ENCODE measurements around the gene SLC8A3.

Gene SLC8A3

DNA sequence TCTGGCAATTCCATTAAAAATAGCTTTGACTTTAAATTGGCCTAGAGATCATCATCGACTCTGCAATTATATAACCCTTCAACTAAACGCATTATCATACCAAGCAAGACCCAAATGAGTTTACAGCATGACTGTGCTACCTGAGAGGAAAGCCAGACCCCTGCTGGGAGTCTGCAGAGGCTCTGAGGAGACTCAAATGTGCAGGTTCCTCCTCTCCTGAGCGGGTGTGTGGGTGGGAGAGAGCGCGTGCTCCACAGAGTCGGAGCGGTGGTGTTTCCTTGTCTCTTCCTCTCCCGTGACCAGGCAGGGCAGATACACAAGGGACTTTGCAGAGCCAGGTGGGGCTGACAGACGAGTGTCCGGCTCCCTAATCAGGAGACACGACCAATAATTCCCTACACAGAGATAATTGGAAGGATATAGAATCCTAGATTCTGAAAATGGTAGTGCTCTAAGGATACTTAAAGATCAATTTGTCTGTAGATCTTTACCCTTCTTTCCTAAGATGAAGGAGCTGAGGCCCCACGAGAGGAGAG, 74.1 kb downstream of the SLC8A3 start:
- no peak for DNase-seq (ENCODE audit: low spot score)

DNA sequence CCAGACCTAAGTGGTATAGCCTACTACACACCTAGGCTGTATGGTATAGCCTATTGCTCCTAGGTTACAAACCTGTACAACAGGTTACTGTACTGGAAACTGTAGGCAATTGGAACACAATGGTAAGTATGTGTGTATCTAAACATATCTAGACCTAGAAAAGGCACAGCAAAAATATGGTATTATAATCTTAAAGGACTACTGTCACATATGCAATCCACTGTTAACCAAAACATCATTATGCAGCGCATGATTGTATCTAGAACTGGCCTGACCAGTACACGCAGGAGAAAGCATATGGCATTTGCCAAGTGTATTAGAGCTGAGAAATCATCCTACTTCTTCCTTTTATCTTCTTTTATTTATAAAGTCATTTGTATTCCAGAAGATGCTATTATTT, 75.5 kb downstream of the SLC8A3 start:
- DNase-seq (ENCODE audit: low spot score): no peak

- no peak for DNase-seq (ENCODE audit: low spot score)
Measured at GRCh38 chr14:70108419-70108818, 80.3 kb downstream of the SLC8A3 start.

- no peak for DNase-seq (ENCODE audit: low spot score)
Measured at GRCh38 chr14:70107309-70107708, 81.4 kb downstream of the SLC8A3 start.

DNA sequence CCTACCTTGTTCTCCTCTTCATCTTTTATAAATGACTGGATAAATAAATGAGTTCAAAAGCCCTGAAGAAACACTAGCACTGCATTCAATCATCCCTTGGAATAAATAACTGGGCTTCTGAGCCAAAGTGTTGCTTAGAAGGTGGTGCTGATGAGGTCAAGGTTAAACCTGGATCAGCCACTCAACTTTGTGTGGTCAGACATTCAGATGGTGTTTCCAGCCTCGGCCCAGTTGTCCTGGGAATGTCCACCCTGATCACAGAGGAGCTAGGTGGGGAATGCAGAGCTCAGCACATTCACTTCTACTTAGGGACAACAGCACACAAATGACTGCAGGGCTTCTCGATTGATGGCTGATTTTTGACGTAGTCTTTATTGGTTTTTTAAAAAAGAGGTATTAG, 88.7 kb downstream of the SLC8A3 start:
- DNase-seq (ENCODE audit: low spot score): no peak

- DNase-seq (ENCODE audit: low spot score): no peak
Measured at GRCh38 chr14:70098250-70098809, 90.4 kb downstream of the SLC8A3 start.

DNA sequence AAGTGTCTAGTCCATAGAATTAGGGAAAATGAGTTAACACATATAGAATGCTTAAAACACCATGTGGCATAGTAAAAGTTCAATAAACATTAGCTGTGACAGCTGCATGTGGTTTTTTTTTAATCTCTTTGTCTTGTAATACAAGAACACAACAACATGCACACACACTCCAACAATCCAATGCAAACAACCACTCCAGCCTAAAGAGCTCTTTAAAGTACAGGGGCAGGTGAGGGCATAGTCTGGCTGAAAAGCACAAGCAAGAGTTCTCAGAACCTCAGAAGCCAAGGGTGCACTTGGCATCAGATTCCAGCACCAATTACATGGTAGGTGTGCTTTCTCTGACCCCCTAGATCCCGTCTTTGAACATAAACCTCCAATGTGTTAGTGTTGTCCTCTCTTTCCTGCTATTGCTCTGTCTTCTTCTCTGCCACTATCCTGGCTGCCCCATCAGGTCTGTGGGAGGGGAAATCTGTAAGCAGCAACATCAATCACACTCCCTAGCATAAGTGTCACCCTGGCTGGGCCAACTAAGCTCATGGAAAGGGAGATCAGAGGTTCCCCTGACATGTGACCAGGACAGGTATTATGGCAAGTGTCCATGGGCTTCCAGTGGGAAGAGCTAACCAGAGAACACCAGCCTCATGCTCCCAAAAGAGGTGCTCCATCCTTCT, 91.0 kb downstream of the SLC8A3 start:
- DNase-seq (ENCODE audit: low spot score): no peak

GRCh38 chr14:70096866-70097265, 91.9 kb downstream of the SLC8A3 start:
- DNase-seq (ENCODE audit: low spot score): no peak

DNA sequence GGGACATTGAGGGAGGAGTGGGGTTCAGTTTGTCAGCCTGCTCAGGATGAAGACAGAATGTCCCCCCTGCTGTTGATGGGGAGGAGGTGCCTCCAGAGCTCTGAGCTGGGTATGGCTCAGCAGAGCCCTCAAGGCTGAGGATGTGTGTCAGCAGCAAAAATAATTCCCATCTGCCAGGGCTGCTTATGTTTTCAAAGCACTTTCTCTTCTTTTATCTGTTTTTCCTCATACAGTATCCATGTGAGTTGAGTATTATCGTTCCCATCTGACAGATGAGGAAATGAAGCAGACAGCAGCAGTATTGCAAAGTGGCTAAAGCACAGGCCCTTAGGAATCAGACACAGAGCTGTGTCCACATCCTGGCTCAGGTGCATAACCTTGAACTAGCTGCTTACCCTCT, 94.1 kb downstream of the SLC8A3 start:
- no peak for DNase-seq (ENCODE audit: low spot score)

DNA sequence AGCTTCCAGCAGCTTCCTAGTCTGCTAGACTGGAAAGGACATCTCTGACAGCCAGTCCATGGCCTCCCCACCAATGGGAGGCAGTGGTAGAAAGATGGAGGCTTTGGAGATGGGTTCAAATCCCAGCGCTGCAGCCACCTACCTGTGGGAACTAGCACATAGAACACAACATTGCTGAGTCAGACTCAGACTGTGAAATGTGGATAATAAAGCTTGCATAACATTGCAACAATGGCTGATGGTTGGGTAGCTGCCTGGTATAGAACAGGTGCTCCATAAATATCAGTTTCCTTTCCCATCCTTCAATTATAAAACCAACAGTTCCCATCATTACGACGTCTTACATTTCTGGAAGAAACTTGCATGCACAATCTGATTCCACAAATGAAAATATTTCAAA, 94.6 kb downstream of the SLC8A3 start:
- no peak for DNase-seq (ENCODE audit: low spot score)

DNA sequence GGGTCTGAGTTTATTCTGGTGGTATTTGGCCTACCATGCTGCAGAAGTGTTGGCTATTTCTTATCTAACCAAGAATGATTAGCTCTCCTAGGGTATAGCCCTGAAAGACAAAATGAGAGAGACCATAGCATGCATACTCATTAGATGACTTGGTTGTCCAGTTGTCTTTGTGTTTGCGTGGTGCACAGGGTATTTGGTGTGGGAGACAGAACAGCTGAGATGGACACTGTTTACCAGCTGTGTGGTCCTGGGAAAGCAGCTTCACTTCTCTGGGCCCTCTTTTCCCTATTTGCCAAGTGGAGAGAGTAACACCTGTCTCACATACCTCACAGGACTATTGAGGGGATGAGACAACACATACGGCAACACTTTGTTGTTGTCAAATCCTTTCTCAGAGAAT, 95.6 kb downstream of the SLC8A3 start:
- DNase-seq (ENCODE audit: low spot score): no peak

GRCh38 chr14:70087380-70087697, 101.4 kb downstream of the SLC8A3 start:
- DNase-seq (ENCODE audit: low spot score): no peak

DNA sequence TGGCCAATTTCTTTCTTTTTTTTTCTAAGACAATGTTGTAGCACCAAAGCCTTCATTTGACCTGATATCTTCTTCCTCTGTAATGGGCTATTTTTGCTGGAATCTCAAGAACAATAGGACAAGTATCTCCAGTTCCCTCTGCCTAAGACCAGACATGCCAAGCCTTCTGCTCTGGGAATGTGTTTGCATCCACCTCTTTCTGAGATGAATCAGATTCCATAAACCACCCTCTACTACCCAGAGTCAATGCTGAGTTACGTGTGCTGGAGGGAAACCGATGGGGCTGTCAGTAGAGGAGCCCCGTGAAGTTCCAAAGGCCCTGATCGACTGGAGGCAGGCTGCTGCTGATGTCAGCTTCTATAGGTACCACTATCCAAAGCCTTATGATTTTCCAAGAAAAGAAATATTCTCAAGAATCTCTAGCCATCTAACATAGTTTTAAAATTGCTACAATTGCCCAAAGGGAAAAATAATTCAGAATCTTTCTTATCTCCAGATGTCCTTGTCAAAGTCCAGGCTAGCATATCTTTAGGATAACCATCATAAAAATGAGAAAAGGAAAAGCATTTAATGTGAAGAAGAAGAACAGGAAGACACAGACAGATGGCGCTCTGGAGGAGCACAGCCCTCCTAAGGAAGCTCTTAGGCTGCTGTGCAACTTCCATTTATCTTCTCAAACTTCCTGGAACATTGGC, 101.9 kb downstream of the SLC8A3 start:
- peak; percentile 8 for DNase-seq (ENCODE audit: low spot score)

- no peak for DNase-seq (ENCODE audit: low spot score)
Measured at GRCh38 chr14:70084226-70084625, 104.5 kb downstream of the SLC8A3 start.

- no peak for DNase-seq (ENCODE audit: low spot score)
Measured at GRCh38 chr14:70082394-70082793, 106.4 kb downstream of the SLC8A3 start.

DNA sequence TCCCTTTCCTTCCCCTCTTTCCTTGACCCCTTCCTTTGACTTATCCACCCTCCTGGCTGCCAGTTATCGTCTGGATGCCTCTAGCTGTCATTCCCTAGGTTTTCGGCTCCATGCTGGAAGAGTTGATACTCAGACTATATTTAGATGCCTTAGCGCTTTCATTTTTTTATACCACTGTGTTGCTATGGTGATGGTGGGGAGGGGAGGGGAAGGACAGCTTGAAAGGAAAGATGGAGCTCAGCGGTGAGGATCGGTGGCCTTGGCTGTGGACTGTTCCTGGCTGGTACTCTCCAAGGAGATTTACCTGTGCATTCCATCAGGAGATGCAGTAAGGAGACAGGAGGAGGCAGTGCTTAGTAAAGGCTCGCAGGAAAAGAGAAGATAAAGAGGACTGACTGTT, 108.7 kb downstream of the SLC8A3 start:
- DNase-seq (ENCODE audit: low spot score): no peak

- no peak for DNase-seq (ENCODE audit: low spot score)
Measured at GRCh38 chr14:70078329-70078728, 110.4 kb downstream of the SLC8A3 start.

- DNase-seq (ENCODE audit: low spot score): no peak
Measured at GRCh38 chr14:70077720-70078119, 111.0 kb downstream of the SLC8A3 start.

DNA sequence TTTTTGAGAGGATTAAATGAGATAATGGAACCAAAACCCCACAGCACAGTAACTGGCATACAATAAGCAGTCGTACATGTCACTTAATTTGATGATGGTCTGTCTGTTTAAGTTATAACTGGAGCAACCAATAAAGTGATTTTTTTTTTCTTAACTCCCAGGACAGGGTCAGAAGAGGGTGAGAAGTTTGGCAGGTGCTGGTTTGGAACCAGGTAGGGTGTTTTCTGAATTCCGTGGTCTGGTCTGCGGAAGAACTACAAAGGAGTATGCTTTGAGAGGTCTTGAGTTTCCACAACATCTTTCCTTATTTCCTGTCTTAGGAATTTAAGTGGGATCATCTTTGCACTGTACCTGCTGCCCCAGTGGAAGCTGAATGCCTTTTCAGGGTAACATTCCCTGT, 111.7 kb downstream of the SLC8A3 start:
- no peak for DNase-seq (ENCODE audit: low spot score)

DNA sequence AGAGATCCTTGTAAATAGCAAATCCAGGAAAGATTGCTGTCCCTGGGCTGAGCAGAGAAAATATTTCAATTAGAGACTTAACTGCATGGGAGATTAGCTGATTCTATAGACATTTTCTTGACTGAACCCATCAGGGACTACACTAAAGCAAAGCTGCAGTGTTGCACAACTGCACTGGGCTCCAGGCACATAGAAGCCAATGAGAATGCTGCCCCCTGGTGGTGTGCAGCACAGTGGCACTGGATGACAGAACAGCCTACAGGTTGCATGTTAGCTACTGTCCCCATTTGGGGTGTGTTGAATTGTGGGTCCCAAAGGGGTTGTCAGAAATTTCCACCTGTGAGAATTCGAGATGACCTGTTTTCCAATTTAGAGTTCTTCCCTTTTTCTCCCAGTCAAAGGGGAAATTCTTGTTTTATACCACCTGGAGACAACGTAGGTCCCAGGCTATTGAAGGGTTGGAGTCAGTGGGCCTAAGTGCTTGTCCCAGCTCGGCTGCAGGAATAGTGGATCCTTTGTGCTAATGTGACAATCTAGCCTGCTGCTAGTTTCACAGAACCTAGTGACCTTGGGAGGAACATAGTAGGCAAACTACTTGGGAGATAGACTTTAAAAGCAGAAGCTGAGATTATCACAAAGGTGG, 114.7 kb downstream of the SLC8A3 start:
- peak; percentile 58 for DNase-seq (ENCODE audit: low spot score)

DNA sequence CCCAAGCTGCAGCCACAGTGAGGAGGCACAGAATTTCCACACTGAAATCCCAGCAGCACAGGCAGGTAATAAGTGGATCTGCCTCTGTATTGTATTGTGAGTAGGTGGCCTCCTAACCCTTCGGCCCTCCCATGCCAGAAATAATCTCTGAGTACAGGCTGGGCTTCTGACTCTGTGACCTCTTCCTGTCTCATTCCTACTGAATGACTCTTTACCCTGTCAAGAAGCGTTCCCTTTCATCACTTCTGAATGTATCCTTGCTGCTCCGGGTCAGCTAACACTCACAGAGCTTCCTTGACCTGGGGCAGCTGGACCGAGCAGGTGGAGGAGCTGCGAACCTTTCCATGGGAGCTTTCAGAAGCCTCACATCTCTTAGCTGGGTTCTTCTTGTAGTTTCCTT, 119.6 kb downstream of the SLC8A3 start:
- DNase-seq (ENCODE audit: low spot score): no peak

DNA sequence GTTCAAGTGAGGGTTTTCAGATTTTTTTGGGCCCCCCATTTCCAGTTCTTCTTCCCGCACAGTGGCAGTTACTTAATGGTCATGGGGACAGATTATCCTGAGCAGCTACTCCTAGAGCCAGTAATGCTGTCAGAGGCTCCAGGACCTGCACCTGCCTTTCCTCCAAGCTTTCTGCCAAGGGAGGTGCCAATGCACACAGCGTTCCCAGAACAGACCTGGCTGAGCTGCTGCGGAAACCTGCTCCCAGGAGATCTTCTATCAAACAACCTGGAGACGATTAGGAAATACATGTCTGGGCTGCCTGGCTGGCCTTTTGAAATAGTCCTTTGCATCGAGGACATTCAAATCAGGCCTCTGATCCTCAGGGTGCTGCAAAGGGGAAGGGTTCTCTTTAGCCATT, 120.9 kb downstream of the SLC8A3 start:
- DNase-seq (ENCODE audit: low spot score): no peak

Data from NAMALWA (cell line).